Caco-2 (cell line): ENCODE results near the gene SLC39A1. TPM values are rescaled to one million over a fixed set of nuclear protein-coding genes. Genes with fewer than 3 reads are reported as not detected.
A peak's percentile ranks its signal among the peaks of the same experiment; 100 is the strongest.

ENCODE experiments used
- BruUV-seq: library from RNA; stranded (reverse); fragments of 400-500 nt; replicated peaks from 2 replicates; lab custom pipeline; 2021; lab: Mats Ljungman, UMichigan
- CTCF ChIA-PET: fragments of 300-600 bp; sonication (Branson Sonifier 250); formaldehyde crosslinking; loops from one replicate; lab custom pipeline; 2022; ENCODE audit warnings: antibody characterized with exemption; lab: Charles Lee
- POLR2A ChIA-PET: fragments of 300-600 bp; sonication (Branson Sonifier 250); formaldehyde crosslinking; loops from one replicate; lab custom pipeline; 2022; ENCODE audit warnings: antibody characterized with exemption; lab: Charles Lee
- DNase-seq, 2 experiments: peaks; one replicate each; pipeline versions ENCODE4 v3.0.0 to v3.0.0-alpha.2; 2020 to 2022
- H3K27me3 ChIP-seq: replicated peaks from 2 replicates; pipeline ENCODE4 v1.6.0; 2011; ENCODE audit warnings: low read length; ENCODE audit not compliant: control insufficient read depth, insufficient read depth
- H3K36me3 ChIP-seq: 2 replicates; pipeline ENCODE4 v1.5.1; 2011; ENCODE audit warnings: low read length; ENCODE audit not compliant: control insufficient read depth, insufficient read depth
- H3K4me1 ChIP-seq: fragments of 250-450 bp; sonication (Bioruptor Pico); 2 replicates; pipeline ENCODE4 v1.5.1; 2020; ENCODE audit warnings: mild to moderate bottlenecking
- H3K4me3 ChIP-seq: 2 replicates; pipeline ENCODE4 v1.5.1; 2011; ENCODE audit warnings: low read depth, mild to moderate bottlenecking, control low read depth, low read length
- H3K9me3 ChIP-seq: fragments of 250-450 bp; sonication (Bioruptor Pico); 2 replicates; pipeline ENCODE4 v1.5.1; 2020; ENCODE audit warnings: mild to moderate bottlenecking, moderate library complexity
- H3K27ac Mint-ChIP-seq: one replicate; pipeline ENCODE4 v1.8.0; 2022; ENCODE audit warnings: mixed read lengths; ENCODE audit not compliant: unreplicated experiment
- H3K27me3 Mint-ChIP-seq: one replicate; pipeline ENCODE4 v1.8.0; 2022; ENCODE audit warnings: mixed read lengths; ENCODE audit not compliant: insufficient read depth, unreplicated experiment
- H3K36me3 Mint-ChIP-seq: one replicate; pipeline ENCODE4 v1.8.0; 2022; ENCODE audit warnings: mild to moderate bottlenecking, mixed read lengths; ENCODE audit not compliant: insufficient read depth, unreplicated experiment
- H3K4me1 Mint-ChIP-seq: one replicate; pipeline ENCODE4 v1.8.0; 2022; ENCODE audit warnings: low read depth, mixed read lengths; ENCODE audit not compliant: unreplicated experiment
- H3K4me3 Mint-ChIP-seq: one replicate; pipeline ENCODE4 v1.8.0; 2022; ENCODE audit warnings: mild to moderate bottlenecking, moderate library complexity, mixed read lengths; ENCODE audit not compliant: unreplicated experiment
- H3K9me3 Mint-ChIP-seq: one replicate; pipeline ENCODE4 v1.8.0; 2022; ENCODE audit warnings: mixed read lengths; ENCODE audit not compliant: unreplicated experiment
- CTCF ChIP-seq, 2 experiments: fragments of 200-600 bp in 1 of 2; IDR thresholded peaks; 1 replicate in 1 of 2; 2 replicates in 1 of 2; pipeline versions ENCODE4 v1.5.1 to v1.8.0; 2011 to 2022; ENCODE audit warnings: antibody characterized with exemption in 1 of 2, control low read depth in 1 of 2, inconsistent platforms in 1 of 2, low read depth in 1 of 2, low read length in 1 of 2, mild to moderate bottlenecking in 1 of 2, moderate library complexity in 1 of 2; ENCODE audit not compliant: insufficient read depth in 1 of 2, severe bottlenecking in 1 of 2, unreplicated experiment in 1 of 2
- intact Hi-C: fragments of 100-400 bp; cut with micrococcal nuclease; formaldehyde crosslinking; loops from one replicate; pipeline ENCODE4 v1.10.0; 2022; ENCODE audit not compliant: unreplicated experiment
- total RNA-seq: library from RNA; stranded (reverse); gene quantifications from 2 replicates; pipeline ENCODE4 v1.2.3, GENCODE V29; 2022

Gene SLC39A1
- total RNA-seq, 1 experiment from 2014 or later = 135 TPM

- peaks cover 9% of the 10 kb centered on the region for H3K36me3 ChIP-seq
- no peaks in the 10 kb centered on the region for H3K27me3 ChIP-seq
- H3K4me3 ChIP-seq = peak overlapping the region; percentile 98
- peak overlapping the region; percentile 88 for H3K4me3 Mint-ChIP-seq
- H3K9me3 ChIP-seq = no peaks in the 10 kb centered on the region
- no peak for DNase-seq
- peaks cover 30% of the 10 kb centered on the region for H3K4me1 Mint-ChIP-seq
- CTCF ChIA-PET = interaction anchor here (1.8 kb wide), 1 partner anchor 10 kb away, joined by 5 read pairs; the partner anchor contains the start of gene DENND4B
- peaks cover 26% of the 10 kb centered on the region for H3K4me1 ChIP-seq
- no peak for TF ChIP-seq CTCF (IDR thresholded peaks at IDR 0.05; ENCODE audit: insufficient read depth in 1 of 2, low read depth in 1 of 2, low read length in 1 of 2, severe bottlenecking in 1 of 2, unreplicated experiment in 1 of 2)
- no peaks in the 10 kb centered on the region for H3K27me3 Mint-ChIP-seq
- BruUV-seq = no TSS peak
- peaks cover 61% of the 10 kb centered on the region for H3K36me3 Mint-ChIP-seq
- H3K27ac Mint-ChIP-seq = peak overlapping the region; percentile 78
- intact Hi-C loops = no loop called here
- POLR2A ChIA-PET = interaction anchor here (2.5 kb wide), 1 partner anchor 10 kb away, joined by 22 read pairs; the partner anchor contains the start of gene CREB3L4
- no peaks in the 10 kb centered on the region for H3K9me3 Mint-ChIP-seq
These were observed 6.2 kb downstream of the SLC39A1 start for GRCh38 chr1:153956997-153957715.

GRCh38 chr1:153954826-153955225 lies 8.5 kb downstream of the SLC39A1 start:
- Mint-ChIP-seq H3K27me3 (no peaks in the 10 kb centered on the region), H3K27ac (no peak overlapping the region), H3K9me3 (no peaks in the 10 kb centered on the region), H3K36me3 (peaks cover 48% of the 10 kb centered on the region), H3K4me3 (no peak overlapping the region), H3K4me1 (peaks cover 21% of the 10 kb centered on the region)
- peaks cover 6% of the 10 kb centered on the region for H3K36me3 ChIP-seq
- BruUV-seq = no TSS peak
- H3K4me3 ChIP-seq = no peak overlapping the region
- ChIA-PET CTCF (no interaction called here), POLR2A (no interaction called here)
- intact Hi-C loops = no loop called here
- TF ChIP-seq CTCF (IDR thresholded peaks at IDR 0.05; ENCODE audit: insufficient read depth in 1 of 2, low read depth in 1 of 2, low read length in 1 of 2, severe bottlenecking in 1 of 2, unreplicated experiment in 1 of 2) = no peak
- H3K27me3 ChIP-seq = no peaks in the 10 kb centered on the region
- no peaks in the 10 kb centered on the region for H3K9me3 ChIP-seq
- peaks cover 22% of the 10 kb centered on the region for H3K4me1 ChIP-seq
- DNase-seq = no peak

- H3K27me3 Mint-ChIP-seq = no peaks in the 10 kb centered on the region
- H3K4me1 Mint-ChIP-seq = peaks cover 21% of the 10 kb centered on the region
- BruUV-seq = no TSS peak
- peak overlapping the region; percentile 6 for H3K4me3 Mint-ChIP-seq
- ChIA-PET POLR2A (interaction anchor here (1.4 kb wide), 1 partner anchor 24 kb away, joined by 4 read pairs; the partner anchor contains the start of gene JTB), CTCF (no interaction called here)
- H3K27ac Mint-ChIP-seq = peak overlapping the region; percentile 21
- no peak for TF ChIP-seq CTCF (IDR thresholded peaks at IDR 0.05; ENCODE audit: insufficient read depth in 1 of 2, low read depth in 1 of 2, low read length in 1 of 2, severe bottlenecking in 1 of 2, unreplicated experiment in 1 of 2)
- Histone ChIP-seq H3K27me3 (no peaks in the 10 kb centered on the region), H3K9me3 (no peaks in the 10 kb centered on the region), H3K4me1 (peaks cover 22% of the 10 kb centered on the region), H3K36me3 (peaks cover 6% of the 10 kb centered on the region), H3K4me3 (no peak overlapping the region)
- DNase-seq = peak in 1 of 2 experiments; percentile 47
- intact Hi-C loops = no loop called here
- H3K36me3 Mint-ChIP-seq = peaks cover 50% of the 10 kb centered on the region
- H3K9me3 Mint-ChIP-seq = no peaks in the 10 kb centered on the region
These were observed 9.4 kb downstream of the SLC39A1 start for GRCh38 chr1:153953859-153954365.
